GM12873 (cell line): ENCODE results near the gene NFIA.

Experiments
- CTCF ChIP-seq: IDR thresholded peaks from 2 replicates; pipeline ENCODE4 v1.5.1; 2012; ENCODE audit warnings: low read depth, mild to moderate bottlenecking, moderate library complexity, low read length, control low read depth; ENCODE audit not compliant: insufficient read depth; ENCODE audit errors: missing control alignments

NFIA gene

GRCh38 chr1:61447968-61448430 is 365.6 kb downstream of the NFIA start:
- no peak for TF ChIP-seq CTCF

GRCh38 chr1:61448914-61449313 is 366.6 kb downstream of the NFIA start:
- no peak for TF ChIP-seq CTCF

GRCh38 chr1:61449410-61449809 is 367.0 kb downstream of the NFIA start:
- TF ChIP-seq CTCF: no peak

GRCh38 chr1:61450454-61450853 is 368.1 kb downstream of the NFIA start:
- no peak for TF ChIP-seq CTCF

- no peak for TF ChIP-seq CTCF
These were observed 368.7 kb downstream of the NFIA start for GRCh38 chr1:61450872-61451571.

- no peak for TF ChIP-seq CTCF
These were observed 369.2 kb downstream of the NFIA start for GRCh38 chr1:61451572-61451968.

GRCh38 chr1:61452176-61453035 is 370.0 kb downstream of the NFIA start:
- no peak for TF ChIP-seq CTCF
